ENCODE data around the gene GIMAP2.

DNA sequence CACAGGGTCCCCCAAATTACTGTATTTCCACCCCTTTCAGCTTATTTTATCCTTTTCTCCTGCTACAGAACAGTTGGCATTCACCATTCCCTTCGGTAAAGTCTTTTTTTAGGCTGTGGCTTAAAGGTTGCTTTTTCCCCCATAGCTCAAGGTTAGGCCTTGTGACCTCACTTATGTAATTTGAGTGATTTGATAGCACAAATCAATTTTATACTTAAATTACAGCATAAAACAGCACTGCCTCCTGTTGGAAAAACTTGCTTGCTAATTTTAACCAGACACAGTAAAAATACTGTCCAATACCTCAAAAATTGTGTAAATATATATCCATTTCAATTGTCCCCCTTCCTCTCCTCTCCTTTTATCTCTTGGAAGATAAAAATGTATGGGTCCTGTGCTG lies 38.0 kb downstream of the GIMAP2 start:
- no peak for TF ChIP-seq POLR2A (IDR thresholded peaks at IDR 0.05)
- TF ChIP-seq, protein P1, sequence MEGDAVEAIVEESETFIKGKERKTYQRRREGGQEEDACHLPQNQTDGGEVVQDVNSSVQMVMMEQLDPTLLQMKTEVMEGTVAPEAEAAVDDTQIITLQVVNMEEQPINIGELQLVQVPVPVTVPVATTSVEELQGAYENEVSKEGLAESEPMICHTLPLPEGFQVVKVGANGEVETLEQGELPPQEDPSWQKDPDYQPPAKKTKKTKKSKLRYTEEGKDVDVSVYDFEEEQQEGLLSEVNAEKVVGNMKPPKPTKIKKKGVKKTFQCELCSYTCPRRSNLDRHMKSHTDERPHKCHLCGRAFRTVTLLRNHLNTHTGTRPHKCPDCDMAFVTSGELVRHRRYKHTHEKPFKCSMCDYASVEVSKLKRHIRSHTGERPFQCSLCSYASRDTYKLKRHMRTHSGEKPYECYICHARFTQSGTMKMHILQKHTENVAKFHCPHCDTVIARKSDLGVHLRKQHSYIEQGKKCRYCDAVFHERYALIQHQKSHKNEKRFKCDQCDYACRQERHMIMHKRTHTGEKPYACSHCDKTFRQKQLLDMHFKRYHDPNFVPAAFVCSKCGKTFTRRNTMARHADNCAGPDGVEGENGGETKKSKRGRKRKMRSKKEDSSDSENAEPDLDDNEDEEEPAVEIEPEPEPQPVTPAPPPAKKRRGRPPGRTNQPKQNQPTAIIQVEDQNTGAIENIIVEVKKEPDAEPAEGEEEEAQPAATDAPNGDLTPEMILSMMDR (IDR thresholded peaks at IDR 0.05) = no peak
